GM18873 (cell line): ENCODE results near the gene SCN3A.

Experiments used
- ATAC-seq: cut with Tn5 transposase; IDR thresholded peaks from one replicate; pipeline ENCODE4 v1.9.1; 2021; ENCODE audit warnings: mild to moderate bottlenecking, moderate library complexity, moderate number of reproducible peaks; ENCODE audit not compliant: unreplicated experiment, low FRiP score

Gene SCN3A

GRCh38 chr2:165114346-165114939 lies 89.4 kb downstream of the SCN3A start:
- ATAC-seq = no peak

- no peak for ATAC-seq
Observed at GRCh38 chr2:165113414-165113813, 90.4 kb downstream of the SCN3A start.

DNA sequence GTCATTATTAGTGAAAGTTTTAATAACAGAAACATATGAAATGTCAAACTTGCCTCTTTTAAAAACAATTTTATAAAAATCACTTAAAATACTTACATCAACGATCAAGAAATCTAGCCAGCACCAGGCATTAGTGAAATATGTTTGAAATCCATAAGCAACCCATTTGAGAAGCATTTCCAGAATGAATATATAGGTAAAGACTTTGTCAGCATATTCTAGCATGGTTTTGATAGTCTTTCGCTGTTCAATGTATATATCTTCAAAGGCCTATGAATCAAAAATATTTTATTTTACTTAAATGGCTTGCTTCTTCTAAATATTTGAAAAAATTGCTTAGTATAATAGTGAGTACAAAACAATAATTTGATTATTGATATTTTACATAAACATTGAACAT lies 91.1 kb downstream of the SCN3A start:
- no peak for ATAC-seq

GRCh38 chr2:165112133-165112573 lies 91.7 kb downstream of the SCN3A start:
- ATAC-seq = no peak

- no peak for ATAC-seq
Observed at GRCh38 chr2:165110394-165110793, 93.5 kb downstream of the SCN3A start.

GRCh38 chr2:165109915-165110314 lies 93.9 kb downstream of the SCN3A start:
- no peak for ATAC-seq

GRCh38 chr2:165105926-165106325 lies 97.9 kb downstream of the SCN3A start:
- ATAC-seq = no peak

- no peak for ATAC-seq
Observed at GRCh38 chr2:165087933-165088901, 115.6 kb downstream of the SCN3A start.

- no peak for ATAC-seq
Observed at GRCh38 chr2:165086337-165086736, 117.5 kb downstream of the SCN3A start.

DNA sequence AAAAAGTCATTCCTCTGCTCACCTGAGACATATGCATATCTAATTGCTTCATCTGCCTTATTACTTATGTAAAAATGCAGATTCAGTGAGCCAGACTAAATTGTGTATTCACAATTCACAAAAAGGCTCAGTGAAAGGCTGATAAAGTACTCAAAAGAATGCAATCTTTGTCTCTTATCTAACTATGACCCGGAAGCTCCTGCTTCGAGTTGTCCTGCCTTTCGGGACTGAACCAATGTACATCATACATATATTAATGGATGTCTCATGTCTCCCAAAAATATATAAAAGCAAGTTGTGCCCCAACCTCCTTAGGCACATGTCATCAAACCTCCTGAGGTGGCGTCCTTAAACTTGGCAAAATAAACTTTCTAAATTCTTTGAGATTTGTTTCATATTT lies 120.5 kb downstream of the SCN3A start:
- no peak for ATAC-seq

- ATAC-seq = no peak
Observed at GRCh38 chr2:165082479-165082878, 121.4 kb downstream of the SCN3A start.

DNA sequence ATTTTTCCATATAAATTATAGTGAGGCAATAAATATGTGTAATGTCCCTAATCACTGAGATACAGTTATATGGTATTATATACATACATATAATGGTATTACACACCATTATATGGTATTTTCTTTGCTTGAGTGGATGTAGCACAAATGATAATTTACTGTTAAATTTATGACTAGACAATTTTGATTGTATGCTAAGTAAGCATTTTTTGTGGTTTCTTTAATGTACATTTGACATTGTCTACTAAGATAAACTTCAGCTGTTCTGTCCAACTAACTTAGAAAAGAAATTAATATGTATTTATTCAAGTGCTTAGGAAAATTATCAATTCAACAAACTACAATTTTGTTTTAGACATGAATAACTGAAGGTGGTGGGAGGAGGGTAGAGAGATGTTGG lies 122.6 kb downstream of the SCN3A start:
- no peak for ATAC-seq

GRCh38 chr2:165079432-165079831 lies 124.4 kb downstream of the SCN3A start:
- no peak for ATAC-seq

DNA sequence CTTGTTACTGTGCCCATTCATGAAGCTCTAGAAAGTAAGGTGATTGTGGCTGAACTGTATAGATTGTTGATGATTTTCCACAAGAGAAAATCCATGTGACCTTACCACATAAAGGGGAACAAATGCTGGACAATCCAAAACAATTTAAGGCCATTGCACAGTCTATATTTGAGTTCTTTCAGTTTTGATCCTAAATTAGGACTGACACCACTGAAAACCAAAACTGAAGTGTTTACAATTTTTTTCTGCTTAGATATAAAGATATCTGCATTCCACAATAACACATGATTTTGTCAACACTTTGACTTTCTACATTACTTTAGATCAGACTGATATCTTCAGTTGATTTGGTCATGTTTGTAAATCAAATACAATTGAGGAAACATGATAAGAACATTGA lies 124.9 kb downstream of the SCN3A start:
- no peak for ATAC-seq

DNA sequence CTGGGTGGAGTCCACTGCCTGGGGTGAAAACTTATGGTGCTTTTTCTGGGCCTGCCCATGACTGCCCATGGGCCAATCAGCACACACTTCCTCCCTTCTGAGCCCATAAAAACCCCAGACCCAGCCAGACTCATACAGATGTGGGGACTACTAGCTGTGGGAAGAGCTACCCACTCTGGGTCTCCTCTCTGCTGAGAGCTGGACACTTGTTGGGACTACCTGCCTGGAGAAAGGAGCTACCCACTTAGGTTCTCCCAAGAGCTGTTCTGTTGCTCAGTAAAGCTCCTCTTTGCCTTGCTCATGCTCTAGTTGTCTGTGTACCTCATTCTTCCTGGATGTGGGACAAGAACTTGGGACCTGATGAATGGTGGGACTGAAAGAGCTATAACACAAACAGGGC lies 129.0 kb downstream of the SCN3A start:
- ATAC-seq = no peak

DNA sequence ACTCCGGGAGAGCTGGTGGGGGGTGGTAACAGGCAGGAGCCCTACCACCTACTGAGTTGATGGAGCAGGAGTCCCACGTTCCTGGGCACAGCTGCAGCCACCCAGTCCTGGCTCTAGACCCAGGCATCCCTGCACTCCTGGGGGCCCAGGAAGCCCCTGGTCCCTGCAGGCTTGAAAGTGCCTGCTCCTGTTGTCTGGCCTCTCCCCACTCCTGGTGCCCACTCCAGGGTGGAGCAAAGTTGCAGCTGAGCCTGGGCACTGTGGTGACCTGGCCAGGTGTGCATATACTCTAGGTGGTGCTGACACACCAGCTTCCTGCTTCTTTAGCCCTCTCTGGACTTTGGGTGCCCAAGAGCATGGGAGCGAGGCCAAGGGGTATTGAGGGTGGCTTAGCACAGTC lies 129.5 kb downstream of the SCN3A start:
- ATAC-seq = no peak

DNA sequence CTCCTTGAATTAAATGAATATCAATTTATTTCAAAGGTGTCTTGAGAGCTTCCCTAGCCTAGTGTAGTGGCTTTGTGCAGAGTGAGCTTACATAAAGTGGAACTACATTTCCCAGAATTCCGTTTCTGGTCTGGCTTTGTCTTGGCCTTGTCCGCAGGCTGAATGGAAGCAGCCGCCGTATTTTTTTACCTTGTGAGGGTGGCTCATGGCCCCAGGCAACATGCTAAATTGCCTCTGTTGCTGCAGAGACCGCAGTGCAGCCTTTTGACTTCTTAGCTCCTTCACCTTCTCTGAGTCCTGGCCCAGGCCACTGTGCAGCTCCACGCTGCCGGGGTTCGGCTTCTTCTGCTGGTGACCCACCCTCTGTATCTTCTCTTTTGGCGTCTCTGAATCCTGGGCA lies 133.8 kb downstream of the SCN3A start:
- no peak for ATAC-seq

GRCh38 chr2:165069151-165069550 lies 134.7 kb downstream of the SCN3A start:
- ATAC-seq = no peak

DNA sequence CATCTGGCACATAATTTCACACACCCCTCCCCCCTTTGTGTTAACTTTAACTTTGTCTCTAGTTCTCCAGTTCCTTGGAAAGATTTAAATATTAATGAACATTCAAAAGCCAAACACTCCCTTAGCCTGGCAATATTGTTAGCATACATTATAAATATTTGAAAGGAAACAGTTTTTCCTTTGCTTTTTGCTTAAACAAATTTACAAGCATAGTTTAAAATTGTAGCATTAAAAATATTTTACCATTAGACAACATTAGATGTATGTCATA lies 135.4 kb downstream of the SCN3A start:
- no peak for ATAC-seq

GRCh38 chr2:165067643-165068486 lies 136.0 kb downstream of the SCN3A start:
- no peak for ATAC-seq

- ATAC-seq = no peak
Observed at GRCh38 chr2:165064743-165065142, 139.1 kb downstream of the SCN3A start.
